Mucosa of descending colon (tissue), 3 donors: ENCODE measurements around the gene QKI. TPM values are rescaled to one million over a fixed set of nuclear protein-coding genes. Genes with fewer than 3 reads are reported as not detected.
"Not testable (repeated sequence)": the region's sequence is repeated elsewhere in the genome, so short reads cannot be mapped to it uniquely, and the experiment has no call there.

Experiments
- ATAC-seq: fragments of 200-7000 bp; cut with Tn5 transposase; one replicate; pipeline ENCODE4 v1.9.1; 2020; ENCODE audit warnings: mild to moderate bottlenecking, moderate library complexity
- DNase-seq, 3 donors: peaks; one replicate each; pipeline ENCODE4 v3.0.0-alpha.2; 2020
- H3K36me3 ChIP-seq: fragments of 200-600 bp; one replicate; pipeline ENCODE4 v1.8.0; 2021; ENCODE audit warnings: low read depth, mild to moderate bottlenecking
- H3K4me1 ChIP-seq: fragments of 200-600 bp; one replicate; pipeline ENCODE4 v1.8.0; 2021; ENCODE audit warnings: low read depth, mild to moderate bottlenecking
- H3K4me3 ChIP-seq: fragments of 200-600 bp; one replicate; pipeline ENCODE4 v1.8.0; 2021; ENCODE audit warnings: mild to moderate bottlenecking
- H3K9me3 ChIP-seq: fragments of 200-600 bp; one replicate; pipeline ENCODE4 v1.8.0; 2021; ENCODE audit warnings: mild to moderate bottlenecking
- intact Hi-C, 2 donors: fragments of 100-400 bp; cut with DNase I in 1 of 2; cut with micrococcal nuclease in 1 of 2; formaldehyde crosslinking; loops; one replicate each; pipeline versions ENCODE4 v1.11.0 to v1.11.1; 2022; cut with DNase I, micrococcal nuclease
- total RNA-seq, 3 donors: library from RNA; stranded (reverse); fragmentation: NEBNext Ultra II Directional in 2 of 3; extraction: Animal tissue kit (Norgen Biotek cat#: 25700) in 2 of 3; gene quantifications; one replicate each; pipeline versions ENCODE4 v1.2.1 to v1.2.4, GENCODE V29; 2021 to 2023
- TF ChIP-seq, protein P1 (sequence below): fragments of 200-600 bp; IDR thresholded peaks from one replicate; pipeline ENCODE4 v1.8.0; 2022; ENCODE audit warnings: antibody characterized with exemption, mild to moderate bottlenecking
- donor health status: DM: no; HTN: no; CAD: no; lungs with moderate emphysema.
- donor health status: DM: no; HTN: no; CAD: no.
- donor health status: DM: no; HTN: yes; CAD: no.

The QKI gene
- total RNA-seq, 3 donors from 2014 or later, result 11.3 to 129 (median 35.8) TPM

GRCh38 chr6:163432300-163432699, 17.8 kb downstream of the QKI start:
- TF ChIP-seq, protein P1, sequence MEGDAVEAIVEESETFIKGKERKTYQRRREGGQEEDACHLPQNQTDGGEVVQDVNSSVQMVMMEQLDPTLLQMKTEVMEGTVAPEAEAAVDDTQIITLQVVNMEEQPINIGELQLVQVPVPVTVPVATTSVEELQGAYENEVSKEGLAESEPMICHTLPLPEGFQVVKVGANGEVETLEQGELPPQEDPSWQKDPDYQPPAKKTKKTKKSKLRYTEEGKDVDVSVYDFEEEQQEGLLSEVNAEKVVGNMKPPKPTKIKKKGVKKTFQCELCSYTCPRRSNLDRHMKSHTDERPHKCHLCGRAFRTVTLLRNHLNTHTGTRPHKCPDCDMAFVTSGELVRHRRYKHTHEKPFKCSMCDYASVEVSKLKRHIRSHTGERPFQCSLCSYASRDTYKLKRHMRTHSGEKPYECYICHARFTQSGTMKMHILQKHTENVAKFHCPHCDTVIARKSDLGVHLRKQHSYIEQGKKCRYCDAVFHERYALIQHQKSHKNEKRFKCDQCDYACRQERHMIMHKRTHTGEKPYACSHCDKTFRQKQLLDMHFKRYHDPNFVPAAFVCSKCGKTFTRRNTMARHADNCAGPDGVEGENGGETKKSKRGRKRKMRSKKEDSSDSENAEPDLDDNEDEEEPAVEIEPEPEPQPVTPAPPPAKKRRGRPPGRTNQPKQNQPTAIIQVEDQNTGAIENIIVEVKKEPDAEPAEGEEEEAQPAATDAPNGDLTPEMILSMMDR, result no peak
- ATAC-seq (no peak), DNase-seq (no peak)
- intact Hi-C loops, result loop anchor here in 1 of 2 donors (10.0 kb wide), 1 partner anchor 133 kb away; no protein-coding TSS in a partner anchor
- no peak overlapping the region for H3K4me3 ChIP-seq
- no peaks in the 10 kb centered on the region for H3K9me3 ChIP-seq
- peaks cover 14% of the 10 kb centered on the region for H3K4me1 ChIP-seq
- no peaks in the 10 kb centered on the region for H3K36me3 ChIP-seq

DNA sequence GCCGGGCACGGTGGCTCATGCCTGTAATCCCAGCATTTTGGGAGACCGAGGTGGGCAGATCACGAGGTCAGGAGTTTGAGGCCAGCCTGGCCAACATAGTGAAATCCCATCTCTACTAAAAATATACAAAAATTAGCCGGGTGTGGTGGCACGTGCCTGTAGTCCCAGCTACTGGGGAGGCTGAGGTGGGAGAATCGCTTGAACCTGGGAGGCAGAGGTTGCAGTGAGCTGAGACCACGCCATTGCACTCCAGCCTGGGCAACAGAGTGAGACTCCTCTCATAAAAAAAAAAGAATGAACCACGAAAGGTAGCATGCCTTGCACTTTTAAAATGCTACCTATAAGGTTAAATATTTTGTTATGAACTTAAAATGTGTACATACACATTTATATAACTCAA, 19.0 kb downstream of the QKI start:
- H3K4me3 ChIP-seq, H3K36me3 ChIP-seq, H3K4me1 ChIP-seq, H3K9me3 ChIP-seq, DNase-seq, ATAC-seq: not testable (repeated sequence)
- intact Hi-C loops, result loop anchor here in 1 of 2 donors (10.0 kb wide), 1 partner anchor 131 kb away; no protein-coding TSS in a partner anchor

- no peaks in the 10 kb centered on the region for H3K4me1 ChIP-seq
- ATAC-seq, result no peak
- intact Hi-C loops, result loop anchor here in 1 of 2 donors (10.0 kb wide), 1 partner anchor 130 kb away; no protein-coding TSS in a partner anchor
Observed at GRCh38 chr6:163435023-163435422, 20.5 kb downstream of the QKI start.

DNA sequence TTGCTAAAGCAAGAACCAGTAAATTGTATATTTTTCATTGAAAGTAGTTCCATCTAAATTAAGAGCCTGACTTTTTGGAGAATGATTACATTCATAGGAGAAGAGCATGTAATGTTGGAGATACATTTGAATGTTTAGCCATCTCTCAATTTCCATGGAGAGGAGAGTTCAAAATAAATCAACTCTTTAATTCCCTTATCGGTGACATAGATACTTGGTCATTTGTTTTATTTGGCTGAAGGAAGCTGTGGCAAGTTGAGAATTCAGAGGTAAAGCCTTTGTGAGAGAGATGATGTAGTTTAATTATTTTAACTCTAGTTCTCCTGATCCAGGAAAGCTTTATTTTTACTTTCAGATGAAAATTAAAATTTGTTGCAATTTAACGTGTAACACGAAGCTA, 22.3 kb downstream of the QKI start:
- H3K4me3 ChIP-seq, result no peak overlapping the region
- no peaks in the 10 kb centered on the region for H3K4me1 ChIP-seq
- intact Hi-C loops, result loop anchor here in 1 of 2 donors (10.0 kb wide), 1 partner anchor 128 kb away; no protein-coding TSS in a partner anchor
- TF ChIP-seq, protein P1, result no peak
- ATAC-seq, result no peak
- no peaks in the 10 kb centered on the region for H3K36me3 ChIP-seq
- no peaks in the 10 kb centered on the region for H3K9me3 ChIP-seq
- DNase-seq, result no peak

More at GRCh38 chr6:163435023-163435422, 20.5 kb downstream of the QKI start:
- no peak for DNase-seq
- Histone ChIP-seq H3K4me3 (no peak overlapping the region), H3K36me3 (no peaks in the 10 kb centered on the region), H3K9me3 (no peaks in the 10 kb centered on the region)
- TF ChIP-seq, protein P1, result no peak

- Histone ChIP-seq H3K9me3 (no peaks in the 10 kb centered on the region), H3K4me1 (no peaks in the 10 kb centered on the region)
- TF ChIP-seq, protein P1, result no peak
Observed at GRCh38 chr6:163437466-163437865, 22.9 kb downstream of the QKI start.

GRCh38 chr6:163438298-163438939, 23.9 kb downstream of the QKI start:
- Histone ChIP-seq H3K9me3 (no peaks in the 10 kb centered on the region), H3K4me3 (no peak overlapping the region), H3K36me3 (no peaks in the 10 kb centered on the region), H3K4me1 (no peaks in the 10 kb centered on the region)
- intact Hi-C loops, result loop anchor here in 1 of 2 donors (10.0 kb wide), 1 partner anchor 126 kb away; no protein-coding TSS in a partner anchor
- DNase-seq (no peak), ATAC-seq (no peak)
- TF ChIP-seq, protein P1, result no peak

More at GRCh38 chr6:163437466-163437865, 22.9 kb downstream of the QKI start:
- Histone ChIP-seq H3K4me3 (no peak overlapping the region), H3K36me3 (no peaks in the 10 kb centered on the region)
- ATAC-seq, result no peak
- DNase-seq, result no peak
- intact Hi-C loops, result loop anchor here in 1 of 2 donors (10.0 kb wide), 1 partner anchor 127 kb away; no protein-coding TSS in a partner anchor
